HEK293 (cell line): ENCODE data around the gene CXorf66.

Source experiments
- BCL11B ChIP-seq: fragments of 450-650 bp; formaldehyde crosslinking; IDR thresholded peaks from 2 replicates; pipeline ENCODE4 v1.5.1; 2016; ENCODE audit warnings: low read depth, missing biosample characterization, missing genetic modification characterization
- GLI4 ChIP-seq: fragments of 450-650 bp; formaldehyde crosslinking; IDR thresholded peaks from 2 replicates; pipeline ENCODE4 v1.5.1; 2016; ENCODE audit warnings: missing biosample characterization, missing genetic modification characterization
- MEIS1 ChIP-seq: sonication (generic); formaldehyde crosslinking; IDR thresholded peaks from 2 replicates; pipeline ENCODE4 v1.8.1; 2022; ENCODE audit warnings: missing genetic modification reagents, mild to moderate bottlenecking, borderline replicate concordance
- MYNN ChIP-seq: fragments of 450-650 bp; formaldehyde crosslinking; IDR thresholded peaks from 2 replicates; pipeline ENCODE4 v1.5.1; 2016; ENCODE audit warnings: missing biosample characterization, missing genetic modification characterization, borderline replicate concordance
- PATZ1 ChIP-seq: fragments of 450-650 bp; formaldehyde crosslinking; IDR thresholded peaks from 2 replicates; pipeline ENCODE4 v1.5.1; 2016; ENCODE audit warnings: missing biosample characterization, missing genetic modification characterization
- PRDM1 ChIP-seq: fragments of 450-650 bp; formaldehyde crosslinking; IDR thresholded peaks from 2 replicates; pipeline ENCODE4; 2016; ENCODE audit warnings: missing biosample characterization, missing genetic modification characterization
- SETDB1 ChIP-seq: IDR thresholded peaks from one replicate; pipeline ENCODE4 v1.6.1; 2017; ENCODE audit warnings: mild to moderate bottlenecking, low read length, moderate library complexity, mixed read lengths; ENCODE audit not compliant: insufficient read length
- WT1 ChIP-seq: fragments of 450-650 bp; formaldehyde crosslinking; IDR thresholded peaks from 2 replicates; pipeline ENCODE4 v1.5.1; 2016; ENCODE audit warnings: missing biosample characterization, missing genetic modification characterization
- ZBTB11 ChIP-seq: fragments of 450-650 bp; formaldehyde crosslinking; conservative IDR thresholded peaks from 2 replicates; pipeline ENCODE4 v1.5.1; 2016; ENCODE audit warnings: low read depth, missing biosample characterization, missing genetic modification characterization
- ZBTB20 ChIP-seq: fragments of 450-650 bp; formaldehyde crosslinking; IDR thresholded peaks from 2 replicates; pipeline ENCODE4 v1.5.1; 2016; ENCODE audit warnings: missing biosample characterization, missing genetic modification characterization
- ZFP37 ChIP-seq: fragments of 450-650 bp; formaldehyde crosslinking; IDR thresholded peaks from 2 replicates; pipeline ENCODE4 v1.5.1; 2016; ENCODE audit warnings: missing biosample characterization, missing genetic modification characterization
- ZIC2 ChIP-seq: fragments of 450-650 bp; formaldehyde crosslinking; IDR thresholded peaks from 2 replicates; pipeline ENCODE4 v1.5.1; 2016; ENCODE audit warnings: missing biosample characterization, missing genetic modification characterization
- ZNF10 ChIP-seq: fragments of 450-650 bp; formaldehyde crosslinking; IDR thresholded peaks from 2 replicates; pipeline ENCODE4 v1.5.1; 2017; ENCODE audit warnings: missing biosample characterization, missing genetic modification characterization
- ZNF112 ChIP-seq: fragments of 450-650 bp; formaldehyde crosslinking; IDR thresholded peaks from 2 replicates; pipeline ENCODE4 v1.5.0; 2017; ENCODE audit warnings: missing biosample characterization, missing genetic modification characterization
- ZNF114 ChIP-seq: fragments of 450-650 bp; formaldehyde crosslinking; IDR thresholded peaks from 2 replicates; pipeline ENCODE4 v1.5.0; 2017; ENCODE audit warnings: missing biosample characterization, missing genetic modification characterization
- ZNF132 ChIP-seq: fragments of 450-650 bp; formaldehyde crosslinking; IDR thresholded peaks from 2 replicates; pipeline ENCODE4 v1.5.1; 2017; ENCODE audit warnings: missing biosample characterization, missing genetic modification characterization, borderline replicate concordance
- ZNF169 ChIP-seq: fragments of 450-650 bp; formaldehyde crosslinking; IDR thresholded peaks from 2 replicates; pipeline ENCODE4 v1.5.1; 2016; ENCODE audit warnings: missing biosample characterization, missing genetic modification characterization
- ZNF19 ChIP-seq: fragments of 450-650 bp; formaldehyde crosslinking; IDR thresholded peaks from 2 replicates; pipeline ENCODE4; 2016; ENCODE audit warnings: missing biosample characterization, missing genetic modification characterization, low read depth
- ZNF2 ChIP-seq: fragments of 450-650 bp; formaldehyde crosslinking; IDR thresholded peaks from 2 replicates; pipeline ENCODE4 v1.5.1; 2016; ENCODE audit warnings: missing biosample characterization, missing genetic modification characterization
- ZNF214 ChIP-seq: fragments of 450-650 bp; formaldehyde crosslinking; IDR thresholded peaks from 2 replicates; pipeline ENCODE4 v1.5.1; 2017; ENCODE audit warnings: missing biosample characterization, mild to moderate bottlenecking, missing genetic modification characterization, borderline replicate concordance
- ZNF221 ChIP-seq: fragments of 450-650 bp; formaldehyde crosslinking; IDR thresholded peaks from 2 replicates; pipeline ENCODE4 v1.5.1; 2017; ENCODE audit warnings: missing biosample characterization, missing genetic modification characterization, borderline replicate concordance
- ZNF248 ChIP-seq: fragments of 450-650 bp; formaldehyde crosslinking; IDR thresholded peaks from 2 replicates; pipeline ENCODE4 v1.5.1; 2017; ENCODE audit warnings: missing biosample characterization, missing genetic modification characterization
- ZNF274 ChIP-seq, 2 experiments: fragments of 200-500 bp in 1 of 2; fragments of 450-650 bp in 1 of 2; sonication (Bioruptor generic) in 1 of 2; formaldehyde crosslinking in 1 of 2; IDR thresholded peaks; 2 replicates each; pipeline versions ENCODE4 v1.5.1 to v1.6.1; 2014 to 2016; ENCODE audit warnings: borderline replicate concordance in 1 of 2, inconsistent platforms in 1 of 2, low read length in 1 of 2, missing biosample characterization in 1 of 2, missing genetic modification characterization in 1 of 2
- ZNF341 ChIP-seq: fragments of 450-650 bp; formaldehyde crosslinking; IDR thresholded peaks from 2 replicates; pipeline ENCODE4; 2016; ENCODE audit warnings: low read depth, missing biosample characterization, missing genetic modification characterization
- ZNF362 ChIP-seq: fragments of 450-650 bp; formaldehyde crosslinking; IDR thresholded peaks from 2 replicates; pipeline ENCODE4 v1.5.1; 2016; ENCODE audit warnings: missing biosample characterization, missing genetic modification characterization
- ZNF398 ChIP-seq: fragments of 450-650 bp; formaldehyde crosslinking; IDR thresholded peaks from 2 replicates; pipeline ENCODE4 v1.5.1; 2017; ENCODE audit warnings: missing biosample characterization, missing genetic modification characterization
- ZNF404 ChIP-seq: fragments of 450-650 bp; formaldehyde crosslinking; IDR thresholded peaks from 2 replicates; pipeline ENCODE4 v1.5.1; 2017; ENCODE audit warnings: missing biosample characterization, missing genetic modification characterization
- ZNF558 ChIP-seq: fragments of 450-650 bp; formaldehyde crosslinking; IDR thresholded peaks from 2 replicates; pipeline ENCODE4 v1.5.1; 2016; ENCODE audit warnings: missing biosample characterization, missing genetic modification characterization
- ZNF561 ChIP-seq: fragments of 450-650 bp; IDR thresholded peaks from 2 replicates; pipeline ENCODE4 v1.5.1; 2018; ENCODE audit warnings: missing biosample characterization, missing genetic modification characterization, borderline replicate concordance
- ZNF677 ChIP-seq: fragments of 450-650 bp; IDR thresholded peaks from 2 replicates; pipeline ENCODE4 v1.5.0; 2018; ENCODE audit warnings: missing biosample characterization, mild to moderate bottlenecking, missing genetic modification characterization, moderate library complexity
- ZNF776 ChIP-seq: fragments of 450-650 bp; formaldehyde crosslinking; IDR thresholded peaks from 2 replicates; pipeline ENCODE4 v1.5.0; 2017; ENCODE audit warnings: missing biosample characterization, missing genetic modification characterization, borderline replicate concordance
- ZNF791 ChIP-seq: fragments of 450-650 bp; formaldehyde crosslinking; IDR thresholded peaks from 2 replicates; pipeline ENCODE4 v1.5.1; 2016; ENCODE audit warnings: missing biosample characterization, missing genetic modification characterization

The CXorf66 gene

GRCh38 chrX:139932901-139933796, 32.2 kb downstream of the CXorf66 start, which contains the start of gene ATP11C (continued):
- no peak for TF ChIP-seq ZFP37 (tag by site-specific recombination)
- no peak for TF ChIP-seq ZNF362
- no peak for TF ChIP-seq ZIC2 (tag by site-specific recombination)
- TF ChIP-seq ZBTB11 (tag by site-specific recombination) = peak; percentile 51
- no peak for TF ChIP-seq MEIS1
- peak; percentile 78 for TF ChIP-seq ZNF398 (tag by site-specific recombination)
- TF ChIP-seq ZNF10 = no peak
- TF ChIP-seq ZNF169 = no peak
- TF ChIP-seq WT1 (tag by site-specific recombination) = no peak
- TF ChIP-seq BCL11B (tag by site-specific recombination) = no peak
- no peak for TF ChIP-seq GLI4 (tag by site-specific recombination)
- no peak for TF ChIP-seq SETDB1
- no peak for TF ChIP-seq ZNF677 (tag by site-specific recombination)
- TF ChIP-seq PATZ1 (tag by site-specific recombination) = peak; percentile 79
- no peak for TF ChIP-seq ZNF19 (tag by site-specific recombination)
- TF ChIP-seq ZNF776 (tag by site-specific recombination) = no peak
- peak; percentile 94 for TF ChIP-seq MYNN (tag by site-specific recombination)
- TF ChIP-seq ZNF214 (tag by site-specific recombination) = no peak
- no peak for TF ChIP-seq ZNF274 (IDR thresholded peaks at IDR 0.05; ENCODE audit: low read length)
- TF ChIP-seq ZNF274 (tag by site-specific recombination; IDR thresholded peaks at IDR 0.05; ENCODE audit: borderline replicate concordance) = no peak
- no peak for TF ChIP-seq ZNF114 (tag by site-specific recombination)
- no peak for TF ChIP-seq ZNF2 (tag by site-specific recombination)
- no peak for TF ChIP-seq ZNF248
- TF ChIP-seq ZNF558 (tag by site-specific recombination) = peak; percentile 13; the same call in 1 of the 2 replicates
- TF ChIP-seq ZBTB20 (tag by site-specific recombination) = peak; percentile 78
- TF ChIP-seq ZNF132 = no peak
- TF ChIP-seq PRDM1 (tag by site-specific recombination) = peak; percentile 53; the same call in 1 of the 2 replicates
- TF ChIP-seq ZNF404 (tag by site-specific recombination) = no peak
- TF ChIP-seq ZNF221 (tag by site-specific recombination) = no peak
- peak; percentile 33; the same call in 1 of the 2 replicates for TF ChIP-seq ZNF561 (tag by site-specific recombination)
- TF ChIP-seq ZNF112 (tag by site-specific recombination) = no peak
- no peak for TF ChIP-seq ZNF791 (tag by site-specific recombination)
- TF ChIP-seq ZNF341 (tag by site-specific recombination) = peak; percentile 97
